A549 treated with CpdA at 1 μM for 4 hours (cell line): ENCODE results near the gene MAP3K7CL. TPM values are rescaled to one million over a fixed set of nuclear protein-coding genes. Genes with fewer than 3 reads are reported as not detected.

Experiments used
- total RNA-seq: library from RNA; stranded (reverse); fragments of 200-300 nt; extraction: Qiagen RNA extraction; gene quantifications from 5 replicates; pipeline ENCODE4 v1.2.3, GENCODE V29; 2022; ENCODE audit warnings: low read depth

Gene MAP3K7CL
- total RNA-seq = 0.92 to 2.0 TPM (median 1.8 TPM) in 5 replicates

GRCh38 chr21:29130270-29130969 lies at the start of gene MAP3K7CL:
MAP3K7CL (plus strand) TSS chr21:29130644; CDS start chr21:29133345, 2,701 bp downstream.

Other genes starting within 250 kb of the MAP3K7CL start
- gene LTN1, start 137.8 kb upstream of the MAP3K7CL start, total RNA-seq = 5.1 to 7.6 TPM (median 7.0 TPM) in 5 replicates
- 9.2 to 11.3 TPM (median 10.3 TPM) in 5 replicates for gene RWDD2B, start 111.3 kb upstream of the MAP3K7CL start, total RNA-seq
- gene USP16, start 106.0 kb upstream of the MAP3K7CL start, total RNA-seq = 21.9 to 31.5 TPM (median 24.0 TPM) in 5 replicates
- gene CCT8, start 57.0 kb upstream of the MAP3K7CL start, total RNA-seq = 180 to 208 TPM (median 190 TPM) in 5 replicates
- gene BACH1, start 168.3 kb downstream of the MAP3K7CL start, total RNA-seq = 5.8 to 9.3 TPM (median 8.3 TPM) in 5 replicates